Thyroid gland (tissue), 4 donors: Measurements from ENCODE around the gene DDX24. TPM values are rescaled to one million over a fixed set of nuclear protein-coding genes. Genes with fewer than 3 reads are reported as not detected.

ENCODE experiments used
- DNase-seq, 2 donors: peaks; one replicate each; pipeline ENCODE4 v3.0.0-alpha.2; 2019
- H3K27ac ChIP-seq, 3 donors: fragments of 200-600 bp; sonication (generic); 1 replicate in 2 of 3; 2 replicates in 1 of 3; pipeline ENCODE4 v1.5.1; 2016 to 2019; ENCODE audit warnings: mild to moderate bottlenecking in 1 of 3, moderate library complexity in 1 of 3
- H3K27me3 ChIP-seq: fragments of 200-600 bp; sonication (generic); one replicate; pipeline ENCODE4 v1.5.1; 2019
- H3K36me3 ChIP-seq, 2 donors: fragments of 200-600 bp; sonication (generic); one replicate each; pipeline ENCODE4 v1.5.1; 2016 to 2019
- H3K4me1 ChIP-seq, 2 donors: fragments of 200-600 bp; sonication (generic); one replicate each; pipeline ENCODE4 v1.5.1; 2017 to 2019
- H3K4me3 ChIP-seq, 3 donors: fragments of 200-600 bp; sonication (generic); replicated peaks in 1 of 3; 1 replicate in 2 of 3; 2 replicates in 1 of 3; pipeline ENCODE4 v1.5.1; 2016; ENCODE audit warnings: mild to moderate bottlenecking in 1 of 3
- H3K9me3 ChIP-seq: fragments of 200-600 bp; sonication (generic); one replicate; pipeline ENCODE4 v1.5.1; 2017
- POLR2A ChIP-seq, 2 donors: fragments of 450-650 bp; IDR thresholded peaks; one replicate each; pipeline ENCODE4 v1.6.1; 2017; ENCODE audit warnings: antibody characterized with exemption in 2 of 2, mild to moderate bottlenecking in 2 of 2, moderate library complexity in 1 of 2
- WGBS, 2 donors: methylation state at CpG; one replicate each; pipeline ENCODE4 v1.1.5; 2017; 5-methylcytosine and 5-hydroxymethylcytosine counted together
- intact Hi-C: fragments of 100-400 bp; cut with DNase I; formaldehyde crosslinking; loops from one replicate; pipeline ENCODE4 v1.15.1; 2023
- total RNA-seq, 4 donors: library from RNA; depleted of rRNA; stranded (reverse); fragments of >200 nt; gene quantifications; one replicate each; pipeline ENCODE4 v1.2.3, GENCODE V29; 2016
- TF ChIP-seq, protein P1 (sequence below), 6 experiments: fragments of 200-600 bp in 3 of 6; fragments of 450-650 bp in 3 of 6; sonication (generic) in 3 of 6; IDR thresholded peaks; one replicate each; pipeline ENCODE4 v1.5.1; 2016 to 2019; ENCODE audit warnings: antibody characterized with exemption in 6 of 6, mild to moderate bottlenecking in 2 of 6, inconsistent platforms in 1 of 6, moderate library complexity in 1 of 6

DDX24 gene
- total RNA-seq, 4 donors from 2014 or later: 139 to 209 (median 193) TPM

DNA sequence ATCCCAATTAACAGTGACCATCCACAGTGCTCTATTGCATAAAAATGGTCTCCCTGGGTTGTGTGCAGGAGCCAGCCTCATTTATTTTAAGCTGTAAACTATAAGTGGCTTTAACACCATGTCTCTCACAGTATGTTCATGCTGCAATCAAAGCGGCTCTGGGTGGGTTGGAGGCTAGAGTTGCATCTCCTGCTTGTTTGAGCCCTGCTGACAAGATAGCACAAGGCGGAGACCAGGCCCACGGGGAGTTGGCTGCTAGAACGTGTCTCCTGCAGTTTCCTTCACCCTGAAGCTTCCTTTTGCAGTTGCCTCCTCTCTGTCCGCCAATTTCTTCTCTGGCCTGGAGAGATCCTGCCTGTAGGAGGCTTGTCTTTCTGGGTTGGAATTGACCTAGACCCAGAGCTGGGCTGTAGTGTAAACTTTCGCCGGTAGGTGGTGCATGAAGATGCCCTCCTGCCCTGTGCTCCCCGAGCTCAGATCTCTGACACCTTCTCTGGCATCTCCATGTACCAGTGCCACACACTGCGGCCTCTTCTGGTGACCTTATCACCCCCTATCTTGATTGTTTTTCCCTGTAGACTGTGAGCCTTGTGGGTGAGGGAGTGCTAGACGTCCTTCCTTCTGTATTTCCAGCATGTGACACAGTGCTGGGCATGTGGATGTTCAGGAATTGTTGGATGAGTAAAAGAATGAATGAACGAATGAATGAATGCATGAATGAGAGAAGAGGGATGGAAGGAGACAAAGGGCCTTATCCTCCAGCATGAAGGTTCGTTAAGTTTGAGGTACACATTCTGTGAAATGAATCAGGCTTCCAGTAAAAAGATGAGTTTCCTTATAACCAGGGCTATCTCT, 44.5 kb downstream of the DDX24 start:
- peak; percentile 66 to 73 for DNase-seq
- no peaks in the 10 kb centered on the region for H3K27me3 ChIP-seq
- H3K4me3 ChIP-seq: no peak overlapping the region
- WGBS, 2 donors: 35 to 39% methylated on average over 12 of the region's 12 CpGs
- TF ChIP-seq POLR2A (IDR thresholded peaks at IDR 0.05): no peak
- TF ChIP-seq, protein P1, sequence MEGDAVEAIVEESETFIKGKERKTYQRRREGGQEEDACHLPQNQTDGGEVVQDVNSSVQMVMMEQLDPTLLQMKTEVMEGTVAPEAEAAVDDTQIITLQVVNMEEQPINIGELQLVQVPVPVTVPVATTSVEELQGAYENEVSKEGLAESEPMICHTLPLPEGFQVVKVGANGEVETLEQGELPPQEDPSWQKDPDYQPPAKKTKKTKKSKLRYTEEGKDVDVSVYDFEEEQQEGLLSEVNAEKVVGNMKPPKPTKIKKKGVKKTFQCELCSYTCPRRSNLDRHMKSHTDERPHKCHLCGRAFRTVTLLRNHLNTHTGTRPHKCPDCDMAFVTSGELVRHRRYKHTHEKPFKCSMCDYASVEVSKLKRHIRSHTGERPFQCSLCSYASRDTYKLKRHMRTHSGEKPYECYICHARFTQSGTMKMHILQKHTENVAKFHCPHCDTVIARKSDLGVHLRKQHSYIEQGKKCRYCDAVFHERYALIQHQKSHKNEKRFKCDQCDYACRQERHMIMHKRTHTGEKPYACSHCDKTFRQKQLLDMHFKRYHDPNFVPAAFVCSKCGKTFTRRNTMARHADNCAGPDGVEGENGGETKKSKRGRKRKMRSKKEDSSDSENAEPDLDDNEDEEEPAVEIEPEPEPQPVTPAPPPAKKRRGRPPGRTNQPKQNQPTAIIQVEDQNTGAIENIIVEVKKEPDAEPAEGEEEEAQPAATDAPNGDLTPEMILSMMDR (IDR thresholded peaks at IDR 0.05): peak; percentile 56 to 79 (median 70)
- H3K4me1 ChIP-seq: peaks cover 0 to under 1% of the 10 kb centered on the region in 2 donors
- no peaks in the 10 kb centered on the region for H3K9me3 ChIP-seq
- no peak overlapping the region for H3K27ac ChIP-seq
- no peaks in the 10 kb centered on the region for H3K36me3 ChIP-seq
- intact Hi-C loops: loop anchor here (5.0 kb wide), 2 partner anchors 101 to 146 kb away; no protein-coding TSS in a partner anchor

DNA sequence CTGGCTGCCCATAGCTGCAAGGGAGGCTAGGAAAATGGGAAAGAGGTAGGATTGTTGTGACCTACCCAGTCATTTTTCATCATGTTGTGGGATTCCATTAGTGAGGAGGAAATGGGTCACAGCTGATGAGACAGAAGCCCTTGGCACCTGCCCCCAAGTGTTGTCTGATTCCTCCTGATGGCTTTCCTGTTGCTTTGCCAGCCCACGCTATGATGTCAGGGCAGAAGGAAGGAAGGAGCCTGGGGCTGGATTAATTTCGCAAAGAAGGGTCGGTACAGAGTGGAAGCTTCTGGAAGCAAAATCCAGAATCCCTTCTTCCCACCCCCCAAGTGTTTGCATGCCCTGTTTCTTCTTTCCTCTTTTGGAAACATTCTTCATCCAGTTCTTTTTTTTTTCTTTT, 46.1 kb downstream of the DDX24 start:
- H3K4me1 ChIP-seq: no peaks in the 10 kb centered on the region
- intact Hi-C loops: loop anchor here (5.0 kb wide), 2 partner anchors 102 to 147 kb away; no protein-coding TSS in a partner anchor
- H3K9me3 ChIP-seq: no peaks in the 10 kb centered on the region
- DNase-seq: no peak
- H3K4me3 ChIP-seq: no peak overlapping the region
- 79% methylated on average over 3 of the region's 3 CpGs for WGBS, 2 donors
- H3K27me3 ChIP-seq: no peaks in the 10 kb centered on the region
- TF ChIP-seq, protein P1 (IDR thresholded peaks at IDR 0.05): no peak
- TF ChIP-seq POLR2A (IDR thresholded peaks at IDR 0.05): no peak
- H3K27ac ChIP-seq: no peak overlapping the region
- no peaks in the 10 kb centered on the region for H3K36me3 ChIP-seq

DNA sequence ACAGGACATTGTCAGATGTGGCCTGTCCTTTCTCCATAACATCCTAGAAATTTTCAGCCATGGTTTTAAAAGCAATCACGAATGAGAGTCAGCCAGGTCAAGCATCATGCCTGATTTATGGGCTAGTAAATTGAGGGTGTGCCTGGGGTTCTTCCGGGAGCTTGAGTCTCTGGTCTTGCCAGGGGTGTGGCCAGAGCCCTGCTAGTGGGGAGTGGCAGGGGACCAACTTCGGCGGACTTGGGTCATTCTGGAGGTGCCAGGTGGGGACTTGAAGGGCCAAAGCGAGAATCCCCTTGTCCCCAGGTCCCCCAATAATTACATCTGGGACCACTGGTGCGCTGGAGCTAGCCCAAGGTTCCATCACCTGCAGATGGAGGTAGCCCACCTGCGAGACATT, 49.1 kb downstream of the DDX24 start:
- no peak overlapping the region for H3K27ac ChIP-seq
- no peaks in the 10 kb centered on the region for H3K27me3 ChIP-seq
- intact Hi-C loops: no loop called here
- 89 to 92% methylated on average over 7 of the region's 7 CpGs for WGBS, 2 donors
- H3K4me1 ChIP-seq: peaks cover 4 to 9% of the 10 kb centered on the region in 2 donors
- no peaks in the 10 kb centered on the region for H3K9me3 ChIP-seq
- no peak for TF ChIP-seq POLR2A (IDR thresholded peaks at IDR 0.05)
- TF ChIP-seq, protein P1 (IDR thresholded peaks at IDR 0.05): no peak
- no peaks in the 10 kb centered on the region for H3K36me3 ChIP-seq
- DNase-seq: no peak
- H3K4me3 ChIP-seq: no peak overlapping the region

DNA sequence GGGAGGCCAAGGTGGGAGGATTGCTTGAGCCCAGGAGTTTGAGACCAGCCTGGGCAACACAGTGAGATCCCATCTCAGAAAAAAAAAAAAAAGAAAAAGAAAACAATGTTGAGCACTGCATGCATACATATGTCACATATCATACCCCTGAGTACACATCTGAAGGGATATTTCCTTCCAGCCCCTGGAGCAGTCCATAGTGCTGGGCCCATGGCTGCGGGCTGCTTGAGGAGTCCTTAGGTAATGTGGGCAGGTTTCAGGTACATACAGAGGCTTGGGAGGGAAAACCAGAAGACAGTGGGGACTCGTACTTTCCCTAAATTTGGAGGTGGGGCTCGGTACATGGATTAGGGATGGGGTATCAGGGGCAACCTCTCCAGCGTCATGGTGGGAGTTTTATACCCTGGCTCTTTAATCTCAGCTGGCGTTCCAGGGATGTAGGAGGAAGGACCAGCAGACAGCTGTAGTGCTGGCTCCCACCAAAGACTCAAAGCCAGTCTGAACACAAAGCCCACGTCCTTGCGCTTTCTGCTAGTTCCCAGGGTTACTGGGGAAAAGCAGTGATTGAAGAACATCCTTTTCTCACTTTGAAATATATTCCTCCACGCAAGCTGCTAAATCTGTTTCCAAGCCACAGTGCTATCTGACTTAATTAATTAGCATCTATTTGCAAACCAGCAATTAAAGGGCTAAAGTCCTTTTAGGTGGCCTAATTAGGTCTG, 49.7 kb downstream of the DDX24 start:
- DNase-seq: no peak
- Histone ChIP-seq H3K27me3 (no peaks in the 10 kb centered on the region), H3K36me3 (no peaks in the 10 kb centered on the region), H3K9me3 (no peaks in the 10 kb centered on the region), H3K4me1 (peaks cover 6 to 14% of the 10 kb centered on the region in 2 donors), H3K27ac (no peak overlapping the region), H3K4me3 (no peak overlapping the region)
- WGBS, 2 donors: 96 to 97% methylated on average over 8 of the region's 8 CpGs
- TF ChIP-seq, protein P1 (IDR thresholded peaks at IDR 0.05): no peak
- TF ChIP-seq POLR2A (IDR thresholded peaks at IDR 0.05): no peak
- intact Hi-C loops: no loop called here
